ENCODE data around the gene FGR.

FGR gene

GRCh38 chr1:27615346-27616192, 19.4 kb downstream of the FGR start:
- DNase-seq (ENCODE audit: low spot score): no peak

GRCh38 chr1:27614625-27615344, 20.2 kb downstream of the FGR start:
- no peak for DNase-seq (ENCODE audit: low spot score)

GRCh38 chr1:27614043-27614624, 20.9 kb downstream of the FGR start:
- DNase-seq (ENCODE audit: low spot score): no peak

- DNase-seq (ENCODE audit: low spot score): no peak
Measured at GRCh38 chr1:27612718-27613117, 22.3 kb downstream of the FGR start.

- DNase-seq (ENCODE audit: low spot score): no peak
Measured at GRCh38 chr1:27611450-27611849, 23.5 kb downstream of the FGR start.

- DNase-seq (ENCODE audit: low spot score): no peak
Measured at GRCh38 chr1:27609618-27610240, 25.3 kb downstream of the FGR start.

- DNase-seq (ENCODE audit: low spot score): no peak
Measured at GRCh38 chr1:27609210-27609555, 25.8 kb downstream of the FGR start.

GRCh38 chr1:27607239-27607804, 27.7 kb downstream of the FGR start:
- DNase-seq (ENCODE audit: low spot score): no peak

- DNase-seq (ENCODE audit: low spot score): no peak
Measured at GRCh38 chr1:27606708-27607238, 28.2 kb downstream of the FGR start.

- peak; percentile 81 for DNase-seq (ENCODE audit: low spot score)
Measured at GRCh38 chr1:27605796-27606707, 28.9 kb downstream of the FGR start.

- DNase-seq (ENCODE audit: low spot score): no peak
Measured at GRCh38 chr1:27605300-27605766, 29.7 kb downstream of the FGR start.

GRCh38 chr1:27604579-27605299, 30.2 kb downstream of the FGR start:
- DNase-seq (ENCODE audit: low spot score): no peak

- peak; percentile 92 for DNase-seq (ENCODE audit: low spot score)
Measured at GRCh38 chr1:27603681-27604578, 31.1 kb downstream of the FGR start, which contains the start of gene AHDC1. TSS of gene AHDC1 (minus strand) at chr1:27604144. CDS start at chr1:27552115, 52,029 bp downstream.

GRCh38 chr1:27603309-27603680, 31.7 kb downstream of the FGR start:
- DNase-seq (ENCODE audit: low spot score): no peak

- no peak for DNase-seq (ENCODE audit: low spot score)
Measured at GRCh38 chr1:27602462-27603308, 32.3 kb downstream of the FGR start.

GRCh38 chr1:27601771-27602461, 33.1 kb downstream of the FGR start:
- DNase-seq (ENCODE audit: low spot score): peak; percentile 74

- no peak for DNase-seq (ENCODE audit: low spot score)
Measured at GRCh38 chr1:27601321-27601770, 33.6 kb downstream of the FGR start.
